LoVo (cell line): ENCODE results near the gene RPAP3.

ENCODE experiments used
- DNase-seq: peaks from one replicate; pipeline ENCODE4 v3.0.0-alpha.2; 2016; ENCODE audit warnings: low spot score

Gene RPAP3, protein sequence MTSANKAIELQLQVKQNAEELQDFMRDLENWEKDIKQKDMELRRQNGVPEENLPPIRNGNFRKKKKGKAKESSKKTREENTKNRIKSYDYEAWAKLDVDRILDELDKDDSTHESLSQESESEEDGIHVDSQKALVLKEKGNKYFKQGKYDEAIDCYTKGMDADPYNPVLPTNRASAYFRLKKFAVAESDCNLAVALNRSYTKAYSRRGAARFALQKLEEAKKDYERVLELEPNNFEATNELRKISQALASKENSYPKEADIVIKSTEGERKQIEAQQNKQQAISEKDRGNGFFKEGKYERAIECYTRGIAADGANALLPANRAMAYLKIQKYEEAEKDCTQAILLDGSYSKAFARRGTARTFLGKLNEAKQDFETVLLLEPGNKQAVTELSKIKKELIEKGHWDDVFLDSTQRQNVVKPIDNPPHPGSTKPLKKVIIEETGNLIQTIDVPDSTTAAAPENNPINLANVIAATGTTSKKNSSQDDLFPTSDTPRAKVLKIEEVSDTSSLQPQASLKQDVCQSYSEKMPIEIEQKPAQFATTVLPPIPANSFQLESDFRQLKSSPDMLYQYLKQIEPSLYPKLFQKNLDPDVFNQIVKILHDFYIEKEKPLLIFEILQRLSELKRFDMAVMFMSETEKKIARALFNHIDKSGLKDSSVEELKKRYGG

DNA sequence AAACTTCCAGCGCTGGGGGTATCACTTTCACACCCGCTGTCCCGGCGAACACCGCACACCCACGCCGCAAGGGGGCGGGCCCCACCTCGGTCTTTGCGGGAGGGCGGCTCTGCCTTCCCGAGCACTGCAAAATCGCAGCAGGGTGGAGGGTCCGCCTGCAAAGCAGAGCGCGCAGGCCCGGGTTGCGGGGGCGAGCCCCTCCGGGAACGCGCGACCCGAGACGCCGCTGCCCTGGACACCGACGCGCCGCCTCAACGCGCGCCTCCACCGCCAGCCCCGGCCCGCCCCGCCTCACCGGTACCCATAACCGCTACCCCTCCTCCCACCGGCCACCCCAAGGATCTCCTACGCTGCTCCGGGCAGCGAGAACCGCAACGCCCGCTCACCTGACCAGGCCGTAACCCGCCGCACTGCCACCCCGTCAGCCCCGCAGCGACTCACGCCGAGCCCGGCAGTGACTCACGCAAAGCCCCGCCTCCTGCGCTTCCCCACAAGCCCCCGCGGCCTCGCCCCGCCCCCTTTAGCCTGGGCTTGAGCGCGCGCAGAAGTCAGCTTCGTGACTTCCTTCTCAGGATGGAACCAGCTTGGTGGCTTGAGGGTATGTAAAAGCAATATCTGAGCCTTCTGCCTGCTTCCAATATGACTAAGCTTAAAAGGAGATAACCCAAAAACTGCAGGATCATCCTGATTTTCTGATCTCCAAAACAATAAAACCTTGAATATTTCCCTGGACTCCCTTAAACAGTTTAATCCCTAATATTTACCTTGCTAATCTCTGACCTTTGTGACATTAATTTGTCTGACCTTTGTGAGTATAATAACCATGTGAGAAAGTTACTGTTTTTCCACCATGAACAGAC lies at the start of gene RPAP3:
Gene RPAP3, minus strand, starts transcription at position 465 of the 860 bp plus-strand sequence. CDS start 3,190 bp downstream, outside the sequence.
- DNase-seq: peak; percentile 98

DNA sequence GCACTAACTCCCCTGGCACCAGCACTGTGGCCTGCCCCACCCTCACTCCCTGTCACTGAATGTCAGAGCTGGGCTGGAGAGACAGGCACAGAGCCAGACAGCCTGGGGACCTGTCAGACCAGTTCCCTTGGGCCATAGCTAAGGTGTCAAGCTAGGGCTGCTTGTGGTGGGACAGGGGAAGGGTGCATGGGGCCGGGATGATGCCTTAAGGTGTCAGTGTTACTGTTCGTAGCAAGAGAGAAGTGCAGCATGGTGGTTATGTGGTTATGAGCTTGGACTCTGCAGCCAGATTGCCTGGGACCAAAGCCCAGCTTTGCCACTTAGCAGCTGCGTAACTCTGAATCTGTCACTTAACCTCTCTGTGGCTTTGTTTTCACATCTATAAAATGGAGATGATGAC lies 49.1 kb upstream of the RPAP3 start:
- DNase-seq: peak; percentile 60

DNA sequence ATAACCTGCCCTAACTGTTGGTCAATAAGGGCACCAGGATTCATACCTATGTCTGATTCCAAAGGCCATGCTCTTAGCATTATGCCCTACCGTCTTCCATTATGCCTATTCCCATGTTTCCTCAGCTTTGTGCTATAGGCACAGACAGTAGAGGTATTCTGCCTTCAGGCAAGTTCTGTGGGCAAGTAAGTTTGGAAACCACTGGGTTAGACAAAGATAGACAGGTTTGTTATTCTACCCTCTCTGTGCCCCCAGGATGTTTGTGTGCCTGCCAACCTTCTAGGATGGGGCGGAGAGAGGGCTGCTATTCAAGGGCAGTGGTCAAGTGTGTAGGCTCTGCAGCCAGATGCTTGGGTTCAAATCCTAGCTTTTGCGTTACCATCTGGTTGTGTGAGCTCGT lies 48.3 kb upstream of the RPAP3 start:
- no peak for DNase-seq

DNA sequence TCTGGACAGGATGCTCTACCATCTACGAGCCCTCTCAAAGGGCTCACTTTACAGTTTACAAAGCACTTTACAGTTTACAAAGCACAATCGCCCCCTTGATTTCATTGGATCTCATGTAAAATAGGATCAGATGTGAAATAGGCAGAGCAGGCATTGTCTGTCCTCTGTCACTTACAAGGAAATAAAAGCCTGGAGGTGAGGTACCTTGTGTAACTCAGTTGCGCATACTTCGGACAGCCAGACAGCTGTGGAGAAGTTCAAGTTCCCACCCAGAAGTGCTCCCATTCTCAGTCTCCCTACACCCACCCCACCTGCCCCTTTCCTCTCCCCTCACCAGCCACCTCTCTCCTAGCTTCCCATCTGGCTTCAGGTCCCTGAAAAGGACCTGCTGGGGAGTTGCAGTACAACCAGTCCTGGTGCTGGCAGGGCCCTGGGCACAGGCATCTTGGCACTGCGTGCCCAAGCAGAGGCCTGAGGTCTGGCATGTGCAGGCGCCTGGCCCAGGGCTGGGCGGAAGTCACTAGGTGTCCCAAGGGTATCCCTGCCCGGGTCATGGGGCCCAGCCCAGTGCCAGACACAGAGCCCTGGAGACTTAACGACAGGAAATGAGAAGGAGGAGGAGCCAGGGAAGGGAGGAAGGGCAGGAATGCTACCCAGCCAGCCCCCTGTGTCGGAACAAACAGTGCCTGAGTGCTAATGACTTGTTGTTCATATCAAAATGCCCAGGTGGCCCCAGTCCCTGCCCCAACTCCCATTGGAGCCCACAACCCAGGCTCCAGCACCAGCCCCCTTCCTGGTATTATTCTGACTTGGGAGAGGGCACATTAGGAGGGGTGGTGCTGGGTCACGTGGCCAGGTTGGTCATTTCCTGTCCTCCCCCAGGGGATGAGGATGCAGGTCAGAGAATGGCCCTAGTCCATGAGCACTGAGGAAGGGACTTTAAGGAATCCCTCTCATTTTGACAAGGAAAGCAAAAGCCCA lies 47.5 kb upstream of the RPAP3 start:
- peak; percentile 40 for DNase-seq

DNA sequence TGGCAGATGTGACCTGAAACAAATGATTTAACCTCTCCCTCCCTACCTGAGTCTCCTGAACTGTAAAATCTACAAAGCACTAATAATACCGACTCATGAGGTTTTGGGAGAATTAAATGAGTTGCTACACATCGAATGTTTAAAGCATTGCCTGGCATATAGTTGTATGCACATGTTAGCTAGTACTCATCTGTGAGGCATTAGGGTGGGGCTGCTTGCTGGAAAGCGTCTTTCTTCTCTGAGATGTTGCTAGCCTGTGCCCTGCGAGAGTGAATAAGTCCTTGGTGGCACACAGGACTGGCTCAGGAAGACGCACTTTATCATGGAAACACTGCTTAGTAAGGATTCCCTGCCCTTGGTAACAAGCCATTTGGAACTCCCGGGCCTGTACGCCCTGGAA lies 46.7 kb upstream of the RPAP3 start:
- no peak for DNase-seq

DNA sequence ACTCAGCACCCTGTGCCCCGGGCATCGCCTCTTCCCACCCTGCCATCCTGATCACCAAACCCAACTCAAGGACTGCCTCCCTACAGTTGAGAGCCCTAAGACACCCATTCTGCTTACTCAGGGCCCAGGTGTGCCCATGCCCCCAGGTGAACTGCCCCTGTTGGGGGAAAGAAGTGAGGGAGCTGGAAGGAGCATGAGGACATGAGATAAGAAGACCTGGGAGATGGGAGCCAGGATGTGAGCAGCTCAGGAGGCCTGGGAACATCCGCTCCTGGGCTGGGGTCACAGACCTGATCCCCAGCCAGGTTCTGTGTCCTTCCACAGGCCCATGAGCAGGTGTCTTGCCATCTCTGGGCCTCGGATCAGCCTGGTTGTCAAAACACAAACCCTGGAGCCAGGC lies 46.3 kb upstream of the RPAP3 start:
- DNase-seq: no peak

DNA sequence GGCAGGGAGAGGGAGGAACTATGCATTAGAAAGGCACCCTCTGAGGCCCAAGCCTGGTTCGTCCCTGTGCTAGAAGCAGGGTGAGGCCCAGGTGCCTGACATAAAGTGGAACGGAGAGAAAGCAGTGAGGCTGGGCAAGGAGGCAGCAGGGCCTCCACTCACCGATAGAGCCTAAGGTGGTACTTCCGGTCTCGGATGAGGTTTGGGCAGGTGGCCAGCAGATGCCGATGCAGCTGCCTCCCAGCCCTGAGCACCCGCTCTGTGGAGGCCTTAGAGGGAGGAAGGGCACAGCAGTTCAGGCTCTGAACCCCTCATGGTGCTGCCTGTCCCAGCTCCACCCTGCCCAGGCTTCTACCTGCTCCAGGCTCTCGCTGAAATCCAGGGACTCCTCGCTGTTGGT lies 45.7 kb upstream of the RPAP3 start:
- DNase-seq: no peak

DNA sequence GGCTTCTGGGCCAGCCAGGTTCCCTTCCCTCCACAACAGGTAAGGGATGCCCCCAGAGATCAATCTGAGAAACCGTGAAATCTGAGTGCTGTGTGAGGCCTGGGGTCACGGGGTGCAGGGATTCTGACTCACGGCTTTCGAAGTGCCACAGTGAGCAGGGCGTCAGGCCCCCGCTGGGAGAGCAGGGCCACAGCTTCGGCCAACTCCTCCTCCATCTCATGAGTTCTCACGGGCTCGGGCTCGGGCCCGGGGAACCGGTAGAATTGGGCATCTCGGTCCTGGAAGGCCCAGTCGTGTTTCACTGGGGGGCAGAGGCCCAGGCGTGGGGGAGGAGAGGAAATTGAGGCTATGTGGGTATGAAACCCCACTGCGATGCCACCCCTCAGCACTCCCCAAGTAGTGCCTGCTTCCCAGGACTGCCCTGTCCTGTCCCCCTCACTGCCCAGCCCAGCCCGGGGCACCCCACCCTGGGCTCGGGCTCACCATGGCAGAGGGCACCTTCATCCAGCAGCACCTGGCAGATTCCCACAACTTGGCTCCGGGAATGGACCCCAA lies 45.2 kb upstream of the RPAP3 start:
- DNase-seq: no peak

DNA sequence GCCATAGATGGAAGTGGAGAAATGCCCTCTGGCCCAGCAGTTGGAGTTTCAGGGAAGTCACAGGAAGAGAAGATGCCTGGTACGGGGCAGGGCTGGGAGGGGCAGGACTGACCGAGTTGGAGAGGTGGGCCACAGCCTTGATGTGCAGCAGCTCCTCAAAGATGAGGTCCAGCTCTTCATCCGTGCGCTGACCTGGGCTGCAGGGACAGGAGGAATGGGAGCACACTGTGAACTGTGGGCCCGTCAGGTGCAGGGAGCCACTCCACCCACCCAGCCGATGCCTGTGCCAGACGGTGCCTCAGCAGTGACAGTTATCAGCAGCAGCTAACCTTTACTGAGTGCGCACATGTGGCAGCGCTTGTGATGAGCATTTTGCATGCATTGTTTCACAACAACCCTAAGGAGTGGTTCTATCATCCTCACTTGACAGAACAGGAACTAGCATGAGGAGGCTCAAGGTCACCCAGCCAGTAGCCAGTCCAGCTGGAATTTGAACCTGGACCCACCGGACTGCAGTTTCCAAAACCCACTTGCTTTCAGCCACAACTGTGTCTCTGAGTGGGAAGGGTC lies 44.5 kb upstream of the RPAP3 start:
- no peak for DNase-seq

DNA sequence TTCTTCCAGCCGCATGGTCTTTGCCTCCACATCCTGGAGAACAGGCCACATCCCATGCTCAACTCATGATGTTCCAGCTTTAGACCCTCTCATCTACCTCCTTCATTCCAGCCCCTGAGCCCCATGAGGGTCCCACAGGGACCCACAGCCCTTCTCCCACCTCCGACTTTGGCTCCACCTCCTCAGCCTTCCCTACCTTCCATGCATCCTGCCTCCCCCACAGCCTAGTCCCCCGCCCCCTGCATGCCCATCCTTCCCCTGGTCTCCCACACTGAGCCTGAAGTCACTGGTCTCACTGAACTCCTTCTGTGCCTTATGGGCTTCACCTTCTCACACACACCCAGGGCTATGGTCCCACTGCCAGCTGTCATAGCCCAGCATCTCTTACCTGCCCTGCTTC lies 43.1 kb upstream of the RPAP3 start:
- no peak for DNase-seq

DNA sequence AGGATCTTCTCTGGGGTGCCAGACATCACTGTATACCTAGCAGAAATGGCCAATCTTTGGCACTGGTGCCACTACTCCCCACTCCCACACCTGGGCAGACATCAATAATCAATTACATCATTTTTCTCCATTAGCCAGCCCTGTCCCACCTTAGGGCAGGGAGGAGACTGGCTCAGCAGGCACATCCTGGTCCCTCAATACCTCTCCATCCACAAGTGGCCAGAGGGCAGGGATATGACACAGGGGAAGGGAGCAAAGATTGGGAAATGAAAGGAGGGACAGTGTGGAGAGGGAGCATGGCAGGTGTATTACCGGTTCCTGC lies 42.6 kb upstream of the RPAP3 start:
- no peak for DNase-seq

DNA sequence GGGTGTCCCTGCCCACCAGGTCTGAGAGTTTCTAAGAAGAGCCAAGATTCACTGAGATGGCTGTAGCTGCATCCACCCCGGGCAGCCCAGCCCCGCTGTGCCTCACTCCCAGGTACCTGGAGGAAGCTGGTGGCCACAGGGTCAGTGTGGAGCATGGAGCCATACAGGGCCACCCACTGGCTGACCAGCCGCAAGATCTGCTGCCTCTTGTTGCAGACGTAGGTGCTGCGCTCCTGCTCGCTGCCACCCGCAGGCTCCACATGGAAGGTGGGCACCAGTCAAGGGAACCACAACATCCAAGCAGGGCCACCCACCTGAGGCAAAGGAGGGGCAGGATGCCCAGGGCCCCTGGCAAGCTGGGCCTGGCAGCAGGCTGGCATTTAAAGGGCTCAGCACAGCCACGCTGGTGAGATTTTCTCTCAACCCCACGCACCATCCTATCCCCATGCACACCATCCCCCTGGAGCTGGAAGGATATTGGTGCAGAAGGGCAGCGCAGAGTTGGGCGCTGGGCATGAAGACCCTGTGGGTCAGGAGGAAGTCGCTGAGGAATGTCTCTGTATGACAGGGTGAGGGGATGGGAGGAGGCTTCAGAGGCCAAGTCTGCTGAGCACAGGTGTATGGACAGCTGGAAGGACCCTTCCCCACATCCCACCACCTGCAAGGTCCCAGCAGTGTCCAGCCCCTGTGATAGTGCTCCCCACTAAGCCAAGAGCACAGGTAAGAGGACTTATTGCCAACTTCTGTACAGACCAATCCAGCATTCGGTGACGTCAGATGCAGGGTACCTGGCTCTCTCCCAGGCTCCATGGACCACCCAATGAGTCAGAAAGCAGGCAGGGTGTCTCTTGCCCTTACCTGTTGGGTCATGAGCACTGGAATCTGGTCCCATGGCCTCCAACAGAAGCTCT lies 42.0 kb upstream of the RPAP3 start:
- no peak for DNase-seq

DNA sequence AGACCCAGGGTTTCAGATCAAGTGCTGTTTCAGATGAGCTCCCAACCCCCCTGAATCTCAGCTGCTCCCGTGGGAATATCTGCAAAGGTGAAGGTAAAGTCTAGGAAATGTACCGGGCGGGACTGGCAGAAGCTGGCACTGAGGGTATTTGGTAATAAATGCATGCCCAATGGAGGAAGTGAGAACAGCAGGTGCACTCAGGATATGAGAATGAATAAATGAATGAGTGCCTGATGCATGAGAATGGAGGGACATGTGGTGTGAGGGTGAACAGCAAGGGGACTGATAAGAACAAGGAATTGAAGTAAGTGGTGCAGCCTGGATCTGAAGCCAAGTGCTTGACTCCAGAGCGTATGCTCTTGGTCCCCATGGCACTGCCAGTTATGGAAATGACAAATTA lies 41.3 kb upstream of the RPAP3 start:
- no peak for DNase-seq

DNA sequence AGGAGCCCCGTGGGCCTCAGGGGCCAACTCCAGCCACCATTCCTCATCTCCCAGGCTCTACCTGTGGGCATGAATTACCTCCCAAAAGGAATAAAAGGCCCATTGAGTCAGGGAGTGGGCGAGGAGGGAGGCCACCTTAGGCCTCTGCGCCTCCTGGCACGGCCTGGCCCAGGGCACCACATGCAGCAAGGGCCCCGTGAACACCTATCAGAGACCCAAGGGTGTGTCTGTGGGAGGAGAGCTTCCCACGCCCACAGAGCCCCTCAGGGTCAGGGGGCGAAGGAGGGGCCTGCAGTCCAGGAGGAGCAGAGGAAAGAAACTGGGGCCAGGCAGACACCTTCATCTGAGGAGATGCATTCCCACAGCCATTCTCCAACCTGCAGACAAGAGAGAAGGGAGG lies 40.7 kb upstream of the RPAP3 start:
- no peak for DNase-seq

DNA sequence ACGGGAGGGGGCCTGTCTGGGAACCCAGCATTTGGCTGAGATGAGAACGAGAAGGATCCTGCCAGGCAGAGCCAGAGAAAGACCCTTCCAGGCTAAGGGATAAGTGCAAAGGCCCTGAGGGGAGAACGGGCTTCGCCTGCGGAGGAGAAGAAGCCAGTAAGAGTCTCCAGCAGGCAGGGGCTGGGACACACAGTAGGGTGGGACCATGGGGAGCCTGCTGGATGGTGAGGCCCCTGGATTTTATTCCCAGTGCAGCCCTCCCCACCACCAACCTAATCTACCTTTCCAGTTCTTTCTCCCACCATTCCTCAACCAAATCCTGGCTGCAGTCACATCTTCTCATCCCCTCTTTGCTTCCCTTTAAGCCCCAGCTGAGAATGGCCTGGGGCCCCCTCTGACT lies 40.2 kb upstream of the RPAP3 start:
- no peak for DNase-seq

DNA sequence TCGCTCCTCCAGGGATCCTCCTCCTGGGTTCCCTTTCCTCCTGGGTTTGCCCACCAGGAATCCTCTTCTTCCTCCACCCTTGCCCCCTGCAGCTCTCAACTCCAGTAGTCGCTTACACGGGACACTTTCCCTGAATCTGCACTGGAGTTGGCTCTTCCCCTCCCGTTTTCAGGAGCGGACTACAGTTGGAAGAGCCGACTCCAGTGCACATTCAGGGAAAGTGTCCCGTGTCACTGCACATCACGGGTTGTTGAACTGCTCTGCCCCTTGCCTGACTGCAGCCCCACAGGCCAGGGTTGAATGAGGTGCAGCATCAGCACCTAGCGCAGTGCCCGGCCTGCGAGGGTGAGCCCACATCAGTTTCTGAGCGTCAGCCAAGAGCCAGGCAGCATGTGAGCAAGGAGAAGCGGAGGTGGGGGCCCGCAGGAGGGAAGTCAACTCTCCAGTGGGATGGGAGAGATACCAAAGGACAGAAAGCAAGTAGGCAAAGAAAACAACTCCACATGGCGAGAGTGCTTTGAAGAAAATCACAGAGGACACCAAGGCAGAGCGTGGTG lies 39.7 kb upstream of the RPAP3 start:
- DNase-seq: no peak

DNA sequence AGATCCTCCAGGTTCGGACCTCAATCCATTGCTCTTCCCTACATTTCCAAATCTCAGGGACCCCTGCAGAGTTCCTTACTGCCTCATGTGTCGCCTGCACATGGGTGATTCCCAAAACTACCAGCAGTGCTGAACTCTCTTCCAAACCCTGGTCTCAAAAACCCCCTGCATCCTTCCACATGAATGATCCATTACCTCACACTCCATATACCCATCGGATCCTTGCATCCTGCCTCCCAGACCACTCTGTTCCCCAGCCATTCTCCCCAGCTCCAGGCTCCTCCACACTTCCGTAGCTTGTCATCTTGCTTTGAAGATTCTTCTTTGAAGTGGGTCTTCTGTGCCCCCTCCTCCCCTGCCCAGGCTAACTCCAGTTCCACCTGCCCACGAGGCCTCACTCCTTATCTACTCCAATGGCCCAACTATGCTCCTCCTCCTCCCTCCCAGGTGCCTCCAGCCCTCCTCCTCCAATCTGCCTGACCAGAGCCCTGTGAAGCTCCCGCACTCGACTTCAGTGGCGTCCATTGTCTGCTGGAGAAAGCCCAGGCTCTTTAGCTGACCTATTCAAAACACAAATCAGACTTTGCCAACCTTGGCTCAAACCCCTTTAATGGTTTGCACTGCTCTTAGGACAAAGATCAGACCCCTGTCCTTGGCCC lies 39.1 kb upstream of the RPAP3 start:
- no peak for DNase-seq

DNA sequence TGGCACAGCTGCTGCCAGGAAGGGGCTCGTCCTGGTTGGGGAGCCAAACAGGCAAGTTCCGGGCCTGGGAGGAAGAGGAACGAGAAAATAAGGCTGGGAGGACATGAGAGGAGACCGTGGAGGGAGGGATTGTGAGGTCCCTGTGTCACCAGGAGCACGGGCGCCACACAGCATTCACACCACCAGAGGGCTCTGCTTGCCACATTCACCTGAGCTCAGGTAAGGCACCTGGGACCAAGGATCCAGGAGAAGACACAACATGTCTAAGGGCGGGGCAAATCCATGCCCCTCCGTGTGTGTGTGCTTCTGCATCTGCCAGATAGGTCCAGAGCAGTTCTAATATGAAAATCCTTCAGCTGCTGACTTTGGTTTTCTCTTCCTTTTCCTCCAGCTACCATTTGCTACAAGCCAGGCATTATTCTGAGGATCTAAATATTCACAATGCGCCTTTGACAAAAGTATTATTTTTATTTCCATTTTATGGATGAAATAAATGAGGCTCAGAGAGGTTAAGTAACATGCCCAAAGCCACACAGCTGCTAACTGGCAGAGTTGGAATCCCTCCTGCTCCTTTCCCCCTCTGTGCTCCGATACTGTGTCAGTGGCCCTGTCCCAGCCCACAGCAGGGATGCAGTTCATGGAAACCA lies 38.3 kb upstream of the RPAP3 start:
- peak; percentile 86 for DNase-seq
